ENCODE measurements around the gene MTMR3.
A peak's percentile ranks its signal among the peaks of the same experiment; 100 is the strongest.

The MTMR3 gene

DNA sequence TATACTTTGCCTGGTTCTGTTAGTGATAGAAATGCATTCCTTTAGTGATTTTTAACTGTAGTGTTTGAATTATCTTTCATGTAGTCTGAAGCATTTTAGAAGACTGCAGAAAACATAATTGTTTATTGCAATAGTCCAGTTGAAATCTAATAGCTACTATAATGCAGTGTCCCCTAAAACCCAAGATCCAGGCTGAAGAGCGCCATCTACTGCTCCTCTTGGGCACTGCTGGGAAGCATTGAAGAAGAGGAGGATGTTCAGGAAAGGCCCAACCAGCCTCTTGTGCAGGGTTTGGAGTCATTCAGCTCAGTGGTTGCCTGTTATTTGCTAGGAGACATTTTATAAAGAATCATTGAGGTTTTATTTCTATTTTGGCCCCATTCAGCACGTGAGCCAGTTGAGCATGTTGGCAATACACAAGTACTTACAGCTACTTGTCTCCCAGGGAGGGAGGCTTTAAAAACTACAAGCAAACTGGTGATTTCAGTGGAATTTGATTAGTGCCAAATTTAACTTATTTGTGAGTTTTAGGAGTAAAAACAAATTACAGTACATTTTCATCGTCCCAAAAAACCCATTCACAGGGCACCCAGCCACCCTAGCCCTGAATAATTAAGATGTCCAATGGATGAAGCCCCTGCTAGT is 122.4 kb downstream of the MTMR3 start:
- DNase-seq: peak; percentile 76

DNA sequence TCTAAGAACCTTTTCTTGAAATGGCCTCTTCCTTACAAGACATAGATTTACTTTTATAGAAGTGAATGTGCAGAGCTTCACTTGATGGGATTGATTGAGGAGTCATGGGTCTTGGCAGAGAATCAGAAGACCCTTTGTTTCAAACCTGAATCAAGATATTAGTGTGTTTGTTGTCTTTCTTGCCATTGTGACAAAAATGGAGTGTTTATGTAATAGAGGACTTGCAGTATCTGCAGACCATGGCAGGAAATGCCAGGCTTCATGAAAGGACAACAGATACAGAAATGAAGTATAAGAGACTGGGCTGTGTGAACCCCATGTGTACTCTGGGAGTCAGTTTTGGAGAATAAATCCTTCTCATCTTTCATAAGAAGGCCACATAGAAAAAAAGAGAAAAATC is 124.4 kb downstream of the MTMR3 start:
- DNase-seq: no peak

DNA sequence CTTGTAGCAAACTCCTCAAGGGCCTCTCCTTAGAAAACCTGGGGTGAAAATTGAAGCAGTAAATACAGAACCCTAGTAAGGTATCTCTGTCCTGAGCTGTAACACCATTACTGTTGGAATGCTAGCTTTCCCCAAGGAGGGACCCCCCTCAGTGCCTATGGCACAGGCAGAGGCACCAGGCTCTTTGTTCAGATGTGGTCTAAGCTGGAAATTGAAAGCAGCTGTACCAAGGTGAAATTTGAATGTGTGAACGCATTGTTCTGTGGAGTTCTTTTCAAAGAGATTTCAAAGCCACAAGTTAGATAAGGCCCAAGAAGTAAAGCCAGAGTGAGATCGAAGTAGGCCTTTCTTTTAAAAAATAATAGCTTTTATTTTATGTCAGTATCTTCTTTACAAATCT is 125.4 kb downstream of the MTMR3 start:
- DNase-seq: no peak

DNA sequence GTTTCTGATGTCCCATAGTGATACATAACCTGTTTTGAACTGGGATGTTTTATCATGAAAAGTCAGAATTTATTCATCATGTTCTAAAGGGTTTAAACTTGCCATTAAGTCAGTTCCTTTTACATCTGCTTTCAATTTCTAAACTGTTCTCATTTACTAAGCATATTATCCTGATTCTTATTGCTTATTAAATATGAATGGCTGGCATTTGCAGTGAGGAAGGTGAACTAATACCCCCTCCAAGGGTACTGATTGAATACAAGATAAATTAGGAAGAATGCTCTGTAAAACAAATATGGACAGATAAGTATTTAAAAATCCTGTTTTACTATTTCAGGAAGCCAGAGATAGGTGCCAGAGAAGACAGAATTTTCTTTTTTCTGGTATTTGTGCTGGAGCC is 126.5 kb downstream of the MTMR3 start:
- DNase-seq: no peak

DNA sequence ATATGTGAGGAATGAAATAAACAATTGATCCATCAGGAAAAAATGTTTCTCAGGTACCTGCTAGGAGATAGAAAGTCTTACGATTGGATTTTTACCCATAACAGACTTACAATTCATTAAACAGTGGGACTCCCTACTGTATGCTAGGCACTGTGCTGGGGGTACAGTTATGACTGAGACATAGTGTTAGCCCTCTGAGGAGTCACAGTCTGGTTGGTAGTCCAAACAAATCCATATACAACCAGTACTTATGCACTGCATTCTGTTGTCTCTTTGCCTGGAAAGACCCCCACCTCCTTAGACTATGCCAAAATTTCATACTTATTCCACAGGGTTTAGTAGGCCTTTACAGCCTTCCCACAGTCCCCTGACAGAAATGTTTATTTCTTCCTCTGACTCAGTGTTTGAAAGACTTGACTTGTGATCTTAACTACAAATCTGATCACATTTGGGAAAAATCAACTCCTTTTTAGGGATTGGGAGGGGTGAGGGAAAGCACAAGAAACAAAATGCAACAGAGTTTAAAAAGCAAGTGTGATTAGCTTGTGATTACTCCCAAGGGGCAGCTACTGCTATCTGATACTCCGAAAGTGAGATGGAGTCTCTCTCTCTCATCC is 127.9 kb downstream of the MTMR3 start:
- DNase-seq: no peak

DNA sequence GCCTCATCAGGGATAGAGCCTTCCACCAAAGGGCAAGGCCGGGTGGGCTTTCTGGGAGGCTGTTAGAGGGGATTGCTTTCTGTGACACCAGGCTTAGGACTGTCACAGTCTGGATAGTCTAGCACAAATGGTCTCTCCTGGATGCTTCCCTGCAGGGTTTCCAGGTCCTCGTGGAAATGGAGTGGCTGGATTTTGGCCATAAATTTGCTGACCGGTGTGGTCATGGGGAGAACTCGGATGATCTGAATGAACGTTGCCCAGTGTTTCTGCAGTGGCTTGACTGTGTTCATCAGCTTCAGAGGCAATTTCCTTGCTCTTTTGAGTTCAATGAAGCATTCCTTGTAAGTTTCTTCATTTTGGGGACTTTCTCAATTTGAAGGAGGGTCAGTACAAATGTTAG is 130.2 kb downstream of the MTMR3 start:
- DNase-seq: no peak

DNA sequence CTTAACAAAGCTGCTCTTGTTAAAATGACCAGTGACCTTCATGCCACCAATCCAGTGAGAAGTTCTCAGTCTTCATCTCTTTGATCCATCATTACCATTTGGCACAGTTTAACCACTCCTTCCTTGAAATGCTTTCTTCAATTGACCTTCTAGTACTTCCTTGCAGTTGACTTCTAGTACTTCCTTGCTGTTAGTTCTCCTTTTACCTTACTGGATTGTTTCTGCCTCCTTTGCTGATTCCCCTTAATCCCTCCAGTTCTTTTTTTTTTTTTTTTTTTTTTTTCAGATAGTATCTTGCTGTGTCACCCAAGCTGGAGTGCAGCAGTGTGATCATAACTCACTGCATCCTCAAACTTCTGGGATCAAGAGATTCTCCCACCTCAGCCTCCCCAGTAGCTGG is 131.3 kb downstream of the MTMR3 start:
- no peak for DNase-seq

DNA sequence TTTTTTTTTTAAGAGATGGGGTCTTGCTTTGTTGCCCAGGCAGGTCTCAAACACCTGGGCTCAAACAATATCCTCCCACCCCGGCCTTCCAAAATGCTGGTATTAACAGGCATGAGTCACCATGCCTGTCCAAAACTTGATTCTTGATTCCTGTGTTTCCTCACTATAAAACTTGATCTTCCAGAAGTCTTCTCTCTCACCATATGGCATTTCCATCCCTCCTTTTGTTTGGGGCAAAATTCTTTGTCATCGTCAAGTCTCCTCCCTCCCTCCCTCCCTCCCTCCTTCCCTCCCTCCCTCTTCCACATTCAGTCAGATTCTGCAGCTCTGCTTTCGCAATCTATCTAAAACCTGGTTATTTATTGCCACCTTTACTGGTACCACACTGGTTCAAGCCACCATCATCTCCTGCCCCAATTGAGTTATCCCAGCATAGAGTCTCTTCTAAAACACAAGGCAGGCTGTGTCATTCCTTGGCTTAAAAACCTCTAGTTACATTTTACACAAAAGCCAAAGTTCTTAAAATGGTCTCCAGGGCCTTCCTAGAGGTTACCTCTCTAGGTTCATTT is 132.3 kb downstream of the MTMR3 start:
- DNase-seq: no peak

DNA sequence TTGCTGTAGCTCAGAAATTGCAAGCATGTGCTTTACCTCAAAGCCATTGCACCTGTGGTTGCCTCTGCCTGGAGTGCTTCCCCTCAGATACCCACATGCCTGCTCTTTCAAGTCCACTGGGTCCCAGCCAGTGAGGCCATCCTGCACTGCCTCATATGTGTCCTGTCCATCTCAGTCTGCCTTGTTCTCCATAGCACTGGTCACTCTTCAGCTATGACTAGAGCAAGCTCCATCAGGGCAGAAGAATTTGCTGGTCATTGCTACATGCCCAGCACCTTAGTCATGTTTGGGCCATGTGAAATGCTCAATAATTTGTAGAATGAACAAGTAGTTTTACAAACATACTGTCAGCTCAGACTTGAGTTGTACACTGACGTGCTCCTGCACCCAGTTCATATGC is 132.9 kb downstream of the MTMR3 start:
- DNase-seq: no peak

DNA sequence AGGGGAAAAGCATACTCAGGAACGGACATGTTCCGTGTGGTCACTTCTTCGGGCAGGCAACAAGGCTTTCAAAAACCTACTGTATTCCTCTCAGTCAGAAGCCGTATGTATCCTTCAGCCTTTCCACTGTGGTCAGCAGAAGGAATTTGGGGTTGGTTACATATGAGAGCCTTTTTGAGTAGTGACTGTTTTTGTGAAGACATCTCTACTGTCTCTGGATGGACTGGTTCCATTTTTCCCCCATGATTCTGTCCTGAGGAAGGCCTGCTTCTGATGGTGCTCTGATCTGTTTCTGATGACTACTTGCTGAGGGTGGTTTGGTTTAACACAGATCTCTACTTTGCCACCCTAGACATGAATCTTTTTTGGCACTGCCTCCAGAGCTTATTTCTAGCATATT is 133.6 kb downstream of the MTMR3 start:
- DNase-seq: no peak

DNA sequence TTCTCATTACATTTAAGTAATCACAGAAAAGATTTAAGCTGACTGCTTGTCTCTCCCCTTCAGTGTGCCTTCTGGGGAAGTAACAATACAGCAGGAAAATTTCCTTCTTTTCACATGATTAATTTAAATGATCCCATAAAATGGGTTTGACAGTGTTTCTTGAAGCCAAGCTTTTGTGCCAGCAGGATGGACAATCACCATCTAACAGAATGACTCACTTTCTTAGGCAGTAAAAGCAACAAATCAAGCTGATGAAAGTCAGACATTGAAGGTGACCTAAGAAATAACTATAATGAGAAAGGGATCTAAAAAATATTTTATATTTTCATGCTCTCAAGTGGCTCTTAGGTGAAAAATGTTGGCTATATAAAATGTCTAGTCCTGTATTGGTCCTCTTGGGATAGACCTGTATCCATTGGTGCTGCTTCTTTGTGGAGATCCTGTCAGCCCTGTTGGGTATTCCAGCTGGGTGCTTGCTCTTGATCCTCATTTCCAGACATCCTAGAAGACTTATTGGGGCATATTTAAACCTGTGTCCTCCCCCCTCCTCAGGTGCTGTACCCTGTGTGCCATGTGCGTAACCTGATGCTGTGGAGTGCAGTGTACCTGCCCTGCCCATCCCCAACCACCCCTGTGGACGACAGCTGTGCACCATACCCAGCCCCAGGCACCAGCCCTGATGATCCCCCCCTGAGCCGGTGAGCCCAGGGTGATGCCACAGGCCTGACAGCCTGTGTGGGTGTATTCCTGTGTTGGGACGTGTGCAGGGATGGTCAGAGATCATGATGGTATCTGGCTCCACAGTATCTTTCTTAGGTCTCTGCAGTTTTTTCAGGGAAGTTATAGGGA is 134.6 kb downstream of the MTMR3 start:
- DNase-seq: no peak

DNA sequence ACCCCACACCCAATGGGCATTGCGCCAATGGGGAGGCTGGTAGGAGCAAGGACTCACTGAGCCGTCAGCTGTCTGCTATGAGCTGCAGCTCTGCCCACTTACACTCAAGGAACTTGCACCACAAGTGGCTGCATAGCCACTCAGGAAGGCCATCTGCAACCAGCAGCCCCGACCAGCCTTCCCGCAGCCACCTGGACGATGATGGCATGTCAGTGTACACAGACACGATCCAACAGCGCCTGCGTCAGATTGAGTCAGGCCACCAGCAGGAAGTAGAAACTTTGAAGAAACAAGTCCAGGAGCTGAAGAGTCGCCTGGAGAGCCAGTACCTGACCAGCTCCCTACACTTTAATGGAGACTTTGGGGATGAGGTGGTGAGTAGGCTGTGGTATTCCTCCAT is 137.5 kb downstream of the MTMR3 start:
- no peak for DNase-seq

DNA sequence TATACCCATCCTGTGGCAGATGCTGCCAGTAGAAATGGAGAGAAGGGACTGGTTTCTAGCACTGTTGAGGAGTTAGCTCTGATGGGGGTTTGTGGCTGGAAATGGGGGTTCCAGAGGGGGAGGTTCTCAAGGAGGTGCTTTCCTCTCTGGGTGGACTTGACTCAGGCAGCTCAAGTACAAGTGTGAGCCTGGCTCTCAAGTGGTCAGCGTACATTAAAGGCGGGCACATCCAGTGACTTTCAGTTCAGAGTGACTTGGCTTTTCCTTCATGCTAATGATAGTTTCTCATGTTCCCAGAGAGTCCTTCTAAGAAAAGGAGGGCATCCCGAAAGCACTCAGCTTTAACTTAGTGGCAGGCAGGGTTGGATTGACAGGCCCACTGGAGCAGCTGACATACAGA is 138.4 kb downstream of the MTMR3 start:
- no peak for DNase-seq

DNA sequence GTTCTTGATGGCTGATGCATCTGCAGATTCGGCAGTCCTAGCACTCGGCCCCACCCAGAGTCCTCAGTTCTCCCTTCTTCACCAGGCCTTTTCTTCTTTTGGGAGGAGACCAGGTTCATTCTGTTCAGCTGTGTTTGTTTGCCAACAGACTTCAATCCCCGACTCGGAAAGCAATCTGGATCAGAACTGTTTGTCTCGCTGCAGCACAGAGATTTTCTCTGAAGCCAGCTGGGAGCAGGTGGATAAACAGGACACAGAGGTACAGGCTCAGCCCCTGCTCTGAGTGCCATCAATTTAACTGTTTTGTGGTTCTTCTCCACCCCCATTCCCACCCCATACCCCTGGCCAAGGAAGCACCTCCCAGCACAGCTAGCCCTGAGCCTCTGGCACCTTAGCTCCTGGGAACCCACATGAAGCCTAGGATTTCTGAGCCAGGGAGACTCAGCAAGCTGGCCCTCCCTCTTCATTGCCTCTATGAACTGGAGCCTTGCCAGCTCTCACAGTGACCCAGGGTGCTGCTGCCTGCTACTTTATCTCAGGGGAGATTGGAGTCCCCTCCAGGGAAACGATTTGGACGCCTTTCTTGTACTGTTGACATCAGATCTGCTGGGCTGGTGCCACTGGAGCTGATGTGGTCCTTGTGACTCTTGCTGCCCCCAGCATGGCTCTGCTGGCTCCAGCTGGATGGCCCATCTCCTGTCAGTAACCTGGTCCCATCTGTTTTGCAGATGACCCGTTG is 139.1 kb downstream of the MTMR3 start:
- no peak for DNase-seq

DNA sequence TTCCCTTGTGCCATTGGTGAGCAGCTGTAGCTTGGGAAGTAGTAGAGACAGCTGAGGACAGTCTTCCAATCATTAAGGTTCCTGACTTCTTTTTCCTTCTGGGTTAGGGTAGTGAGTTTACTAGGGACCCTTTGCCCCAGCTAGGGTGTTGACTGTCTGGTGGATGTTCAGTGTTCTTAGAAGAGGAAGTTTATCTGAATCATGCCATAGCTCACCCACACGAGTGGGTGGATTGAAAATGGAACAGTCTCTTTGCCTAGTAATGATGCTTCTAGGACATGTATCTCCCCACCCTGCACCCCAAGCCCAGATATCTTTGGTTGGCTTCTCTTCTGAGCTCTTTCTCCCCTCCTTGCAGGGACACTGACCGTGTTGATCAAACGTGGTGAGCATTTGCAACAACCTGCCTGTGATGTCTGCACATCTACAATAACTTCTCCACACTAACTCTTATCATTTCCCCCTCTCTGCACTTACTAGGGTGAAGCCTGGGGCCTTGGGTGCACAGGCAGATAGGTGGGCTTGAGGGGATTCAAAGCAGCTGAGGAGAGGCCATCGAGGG is 140.2 kb downstream of the MTMR3 start:
- DNase-seq: no peak

DNA sequence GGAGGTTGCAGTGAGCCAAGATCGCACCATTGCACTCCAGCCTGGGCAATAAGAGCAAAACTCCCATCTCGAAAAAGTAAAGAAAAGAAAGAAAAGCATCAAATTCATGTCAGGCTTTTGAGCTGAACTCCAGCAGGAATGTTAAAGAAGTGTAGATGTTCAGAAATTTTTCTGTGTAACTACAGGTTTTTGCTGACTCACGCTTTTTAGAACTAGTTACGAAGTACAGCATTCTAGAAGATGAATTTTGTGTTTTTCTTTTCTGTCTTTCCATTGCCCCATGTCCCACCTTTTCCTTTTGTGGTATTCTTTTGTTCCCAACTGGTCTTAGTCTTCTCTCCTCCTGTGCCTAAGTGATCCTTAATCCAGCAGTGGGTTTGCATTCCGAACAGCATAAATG is 141.3 kb downstream of the MTMR3 start:
- DNase-seq: no peak

DNA sequence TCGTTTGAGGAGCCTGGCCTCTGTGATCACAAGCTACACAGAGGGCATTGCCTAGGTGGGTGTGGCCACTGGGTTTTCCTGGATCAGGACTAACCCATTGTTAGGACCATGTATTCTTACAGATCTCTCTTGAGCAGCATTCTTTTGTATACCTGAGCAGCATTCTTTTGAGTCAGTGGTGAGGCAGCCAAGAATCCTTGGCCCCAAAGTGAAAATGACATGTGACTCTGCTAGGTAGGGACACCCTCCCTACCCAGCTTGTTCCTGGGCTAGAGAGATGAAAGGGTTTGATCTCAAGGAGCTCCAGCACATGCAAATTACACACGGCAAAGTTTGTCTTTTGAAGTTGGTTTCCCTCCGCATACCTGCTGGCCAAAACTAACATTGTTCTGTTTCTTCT is 142.2 kb downstream of the MTMR3 start:
- no peak for DNase-seq

DNA sequence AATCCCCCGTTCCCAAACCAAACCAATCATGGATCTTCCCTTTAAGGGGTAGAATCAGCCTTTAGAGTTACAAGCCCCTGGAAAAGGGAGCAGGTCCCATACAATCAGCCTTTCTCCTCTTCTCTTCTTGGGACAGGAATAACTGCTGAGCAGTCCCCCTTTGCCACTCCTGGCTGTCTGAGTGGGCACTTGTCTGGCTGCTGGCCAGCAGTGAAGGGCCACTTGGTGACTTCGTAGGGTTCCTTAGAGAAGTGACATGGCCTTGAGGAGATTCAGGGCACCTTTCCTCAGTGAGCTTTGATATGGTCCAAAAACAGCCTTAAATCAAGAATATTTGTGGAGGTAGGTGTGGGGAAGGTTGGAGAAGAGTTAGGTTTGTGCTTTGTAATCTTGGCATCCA is 143.8 kb downstream of the MTMR3 start:
- no peak for DNase-seq

DNA sequence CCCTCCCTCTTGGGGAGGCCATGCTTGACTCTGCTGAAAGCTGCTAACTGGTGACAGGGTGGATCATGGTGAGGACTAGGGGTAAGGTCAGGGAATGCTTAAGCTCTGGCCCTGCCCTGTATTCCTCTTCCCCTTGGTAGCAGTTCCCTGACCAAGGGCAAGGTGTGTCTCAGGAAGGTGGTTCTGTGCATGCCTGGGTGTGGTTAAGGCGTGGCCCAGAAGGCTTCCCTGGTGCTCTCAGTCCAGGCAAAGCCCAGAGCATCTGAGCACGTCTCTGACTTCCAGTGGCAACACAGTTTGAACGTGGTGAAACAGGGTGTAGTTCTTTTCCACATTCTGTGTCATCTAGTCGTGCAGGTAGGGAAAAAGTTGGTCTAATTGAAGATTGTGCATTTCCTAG is 144.2 kb downstream of the MTMR3 start:
- no peak for DNase-seq

DNA sequence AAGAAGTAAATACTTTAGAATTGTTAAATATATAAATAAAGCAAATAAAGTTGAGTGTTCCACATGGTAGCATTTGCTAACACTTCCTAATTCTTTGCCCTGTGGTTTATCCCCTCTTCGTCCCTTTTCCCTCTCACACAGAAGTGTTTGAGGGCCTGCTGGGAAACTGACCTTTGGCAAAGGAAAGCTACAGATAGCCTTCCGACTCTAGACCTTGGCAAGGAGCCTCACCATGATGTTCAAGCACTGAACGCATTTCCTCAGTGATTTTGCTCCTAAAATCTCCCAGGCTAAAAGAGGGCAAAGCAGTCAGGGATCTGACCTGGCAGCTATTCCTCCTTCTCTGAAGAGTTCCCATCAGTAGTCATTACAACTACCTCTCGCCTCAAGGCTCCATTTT is 144.8 kb downstream of the MTMR3 start:
- DNase-seq: no peak

DNA sequence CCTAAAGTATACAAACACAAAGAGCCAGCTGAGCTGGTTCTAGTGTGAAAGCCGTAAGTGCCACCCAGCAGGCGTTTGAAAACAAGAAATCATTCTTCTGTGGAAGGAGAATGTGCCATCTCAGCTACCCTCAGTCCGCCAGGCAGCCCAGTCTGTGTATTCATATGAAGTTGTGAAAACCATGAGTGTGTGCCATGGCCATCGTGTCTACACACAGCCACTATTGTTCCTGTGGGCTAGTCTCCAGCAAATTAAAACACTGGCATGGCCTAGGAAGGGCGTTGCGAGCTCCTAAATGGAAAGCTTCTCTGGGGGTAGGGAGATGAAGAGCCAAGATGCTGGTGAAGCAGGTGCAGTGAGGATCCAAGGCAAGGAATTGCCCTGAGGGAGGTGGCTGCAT is 145.8 kb downstream of the MTMR3 start:
- no peak for DNase-seq

DNA sequence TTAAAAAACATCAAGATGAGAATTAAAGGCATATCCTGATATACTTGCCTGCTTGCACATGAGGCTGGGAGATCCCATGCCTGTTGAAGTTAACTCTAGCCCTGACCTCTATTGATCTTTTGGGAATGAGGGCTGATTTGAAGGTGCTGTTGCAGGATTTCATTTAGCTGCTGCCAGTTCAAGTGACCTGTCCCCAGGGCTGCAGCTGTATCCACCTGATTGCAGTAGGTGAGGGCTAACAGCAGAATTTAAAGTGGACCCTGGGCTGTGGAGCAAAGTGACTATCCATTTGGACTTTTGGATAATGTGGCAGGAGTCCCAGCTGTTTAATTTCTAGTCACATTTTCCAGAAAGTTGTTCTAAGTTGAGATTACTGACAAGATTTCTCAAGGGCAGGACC is 146.5 kb downstream of the MTMR3 start:
- no peak for DNase-seq

DNA sequence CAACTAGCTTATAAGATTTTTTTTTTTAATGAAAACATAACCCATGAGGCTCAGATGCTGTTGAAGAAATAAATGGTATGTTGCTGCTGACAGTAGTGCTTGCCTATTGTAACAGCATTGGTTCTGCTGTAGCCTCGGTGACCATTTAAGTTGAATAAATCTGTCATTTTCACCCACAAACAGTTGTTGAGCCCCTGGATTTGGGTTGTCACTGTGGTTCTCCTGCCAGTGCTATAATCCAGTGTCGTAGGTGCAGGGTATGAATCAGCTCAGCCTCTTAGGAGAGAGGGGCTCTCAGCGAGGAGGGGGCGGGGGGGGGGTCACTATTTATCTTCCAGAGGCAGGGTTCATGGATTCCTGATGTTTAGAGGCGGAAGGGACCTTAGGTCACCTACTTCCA is 147.4 kb downstream of the MTMR3 start:
- no peak for DNase-seq

All from NCI-H69 (cell line).